Frontal cortex (tissue), 4 donors: Measurements from ENCODE around the gene RBMS3. TPM values are rescaled to one million over a fixed set of nuclear protein-coding genes. Genes with fewer than 3 reads are reported as not detected.

Experiments
- DNase-seq, 2 donors: peaks; one replicate each; pipeline ENCODE4 v3.0.0; 2012; ENCODE audit warnings: low spot score in 2 of 2
- FAIRE-seq: peaks from 2 replicates; lab custom pipeline; 2012; peaks lifted over from hg19 to GRCh38; lab: Jason Lieb, UNC
- total RNA-seq: library from RNA; depleted of rRNA; stranded (reverse); fragments of >200 nt; gene quantifications from one replicate; pipeline ENCODE4 v1.2.3, GENCODE V29; 2014
- donor health status: control.
- donor health status: control.
- donor health status: control.

The RBMS3 gene
- total RNA-seq, 1 donor from 2014 or later, result 11.4 TPM

GRCh38 chr3:29721789-29722188, 440.9 kb downstream of the RBMS3 start:
- no peak for DNase-seq
- FAIRE-seq, result no peak

GRCh38 chr3:29731050-29731449, 450.2 kb downstream of the RBMS3 start:
- DNase-seq, result no peak
- no peak for FAIRE-seq

GRCh38 chr3:29741231-29741630, 460.4 kb downstream of the RBMS3 start:
- FAIRE-seq, result no peak
- no peak for DNase-seq

DNA sequence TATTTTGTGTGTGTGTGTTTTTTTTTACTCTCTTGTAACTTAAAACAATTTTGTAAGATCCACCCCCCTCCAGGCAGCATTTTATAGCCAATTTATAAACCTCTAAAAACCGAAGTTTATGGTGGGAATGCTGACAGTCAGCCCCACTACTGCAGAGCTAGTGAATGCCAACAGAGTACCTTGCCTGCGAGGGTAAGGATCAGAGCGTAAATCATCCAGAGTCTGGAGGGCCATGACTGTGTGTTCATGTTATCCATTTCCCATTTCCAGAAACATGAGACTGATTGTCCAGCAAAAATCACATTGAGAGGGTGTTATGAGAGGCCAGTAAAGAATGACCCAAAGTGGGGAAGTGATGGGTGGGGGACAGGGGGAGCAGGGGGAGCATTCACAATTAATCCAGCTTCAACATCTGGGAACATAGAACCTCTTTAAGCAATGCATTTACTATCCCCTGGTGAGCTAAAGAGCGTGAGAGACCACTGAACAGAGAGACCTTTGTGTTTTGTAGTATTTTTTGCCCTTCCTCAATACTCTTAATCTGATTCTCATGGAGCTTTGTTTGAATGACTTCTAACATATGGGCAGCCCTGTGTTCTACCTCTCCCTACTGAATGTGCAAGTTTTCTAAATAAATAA, 464.5 kb downstream of the RBMS3 start:
- DNase-seq (no peak), FAIRE-seq (no peak)

DNA sequence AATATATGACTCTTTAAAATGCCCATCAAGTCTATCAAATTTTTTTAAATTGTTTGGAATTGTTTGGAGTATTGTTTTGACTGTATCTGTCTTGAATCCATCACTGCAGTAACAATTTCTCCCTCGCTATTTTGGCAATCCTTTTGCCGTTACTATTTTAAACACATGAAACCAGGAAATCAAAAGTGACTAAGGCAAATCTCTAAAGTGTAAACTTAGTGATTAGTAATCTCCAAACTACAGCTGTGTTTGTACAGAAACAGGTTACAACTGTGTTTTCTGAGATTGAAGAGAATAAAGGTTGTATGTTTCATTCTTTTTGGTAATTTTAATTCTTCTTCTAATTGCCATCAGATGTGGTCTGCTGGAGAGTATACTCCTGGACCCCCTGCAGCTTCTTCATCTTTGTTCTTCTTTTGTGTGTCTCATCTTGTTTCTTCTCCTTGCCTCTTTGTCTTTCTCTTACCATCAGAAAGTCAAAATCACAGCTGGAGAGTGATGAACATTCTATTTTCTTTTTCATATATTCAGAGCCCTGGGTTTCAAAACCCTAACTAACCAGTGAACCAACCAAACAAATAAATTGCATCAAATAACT, 465.4 kb downstream of the RBMS3 start:
- FAIRE-seq, result no peak
- DNase-seq, result no peak

- DNase-seq (no peak), FAIRE-seq (no peak)
These were observed 467.1 kb downstream of the RBMS3 start for GRCh38 chr3:29747991-29748390.

GRCh38 chr3:29751647-29752314, 470.9 kb downstream of the RBMS3 start:
- FAIRE-seq (no peak), DNase-seq (no peak)

DNA sequence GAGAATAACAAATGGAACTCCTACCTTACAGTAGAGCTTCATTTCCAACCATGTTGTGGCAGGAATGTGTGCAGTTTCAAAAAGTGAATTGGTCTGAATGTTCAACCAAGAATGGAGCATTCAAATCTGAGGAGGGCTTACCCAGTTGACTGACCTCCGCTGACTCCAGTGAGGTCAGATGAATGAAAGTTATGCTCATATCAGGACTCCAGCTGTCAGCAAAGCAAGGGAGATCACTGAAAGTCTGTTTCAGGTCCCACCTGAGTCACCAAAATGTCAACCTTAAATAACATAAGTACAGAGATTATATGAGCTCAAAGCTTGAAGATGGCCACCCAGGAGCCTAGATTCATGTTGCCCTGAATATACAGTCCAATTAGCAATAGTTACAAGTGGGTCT, 473.5 kb downstream of the RBMS3 start:
- DNase-seq, result no peak
- no peak for FAIRE-seq

- FAIRE-seq (no peak), DNase-seq (no peak)
These were observed 474.5 kb downstream of the RBMS3 start for GRCh38 chr3:29755416-29755815.

GRCh38 chr3:29757054-29757777, 476.3 kb downstream of the RBMS3 start:
- DNase-seq (no peak), FAIRE-seq (no peak)

DNA sequence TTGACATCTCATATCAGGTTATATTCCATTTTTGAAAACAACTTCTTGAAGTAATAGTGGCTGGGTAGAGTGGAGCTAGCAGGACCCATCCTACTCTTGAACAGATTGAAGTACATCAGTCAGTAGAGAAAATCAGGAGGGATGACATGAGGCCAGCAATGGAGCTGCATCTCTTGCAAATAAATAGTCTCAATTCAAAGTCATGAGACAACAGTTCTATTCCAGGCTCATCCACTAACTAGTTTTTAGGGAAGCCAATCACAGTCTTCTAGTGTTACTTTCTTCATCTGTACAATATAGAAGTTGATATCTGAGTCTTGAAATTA, 477.2 kb downstream of the RBMS3 start:
- no peak for FAIRE-seq

GRCh38 chr3:29758434-29759322, 477.8 kb downstream of the RBMS3 start:
- no peak for DNase-seq
- FAIRE-seq, result no peak

More for the DNA sequence above, 477.2 kb downstream of the RBMS3 start:
- DNase-seq, result no peak

DNA sequence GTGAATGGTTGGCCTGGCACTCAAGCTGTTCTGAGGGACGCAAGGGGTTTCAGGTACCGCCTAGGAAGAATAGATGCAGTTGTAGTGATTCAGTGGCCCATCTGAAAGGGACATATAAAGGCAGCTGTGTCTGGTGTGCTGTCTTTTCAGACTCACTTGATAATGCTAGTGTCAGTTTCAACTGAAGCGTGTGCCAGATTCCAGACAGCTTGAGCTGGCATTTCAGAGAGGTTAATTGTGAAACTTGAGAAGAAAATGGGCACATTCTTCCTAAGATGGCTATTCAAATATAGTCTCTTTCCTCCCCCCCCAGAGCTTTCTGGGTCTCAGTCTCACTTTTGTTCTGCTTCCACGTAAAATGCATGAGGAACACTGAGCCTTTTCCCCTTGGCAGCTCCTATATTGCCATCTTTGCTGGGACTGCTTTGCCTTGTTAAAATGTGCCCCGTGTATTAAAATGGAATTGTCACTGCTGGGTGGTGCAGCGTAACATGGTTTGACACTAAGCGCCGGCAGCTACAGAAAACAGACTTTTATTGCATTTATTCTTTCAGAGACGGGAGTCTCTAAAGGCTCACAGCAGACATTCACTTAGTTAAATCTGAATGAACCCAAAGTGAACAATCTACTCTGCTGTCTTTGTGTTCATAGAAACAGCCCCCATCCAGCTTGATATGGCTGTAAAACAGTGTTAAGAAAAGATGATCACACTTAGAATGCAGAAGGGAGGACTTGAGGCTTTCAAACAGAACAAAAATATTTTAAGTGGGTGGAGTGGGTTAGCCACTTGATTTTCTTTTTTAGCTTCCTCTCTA, 478.7 kb downstream of the RBMS3 start:
- no peak for DNase-seq
- FAIRE-seq, result no peak

GRCh38 chr3:29760226-29760685, 479.4 kb downstream of the RBMS3 start:
- DNase-seq (no peak), FAIRE-seq (no peak)

GRCh38 chr3:29761517-29761916, 480.6 kb downstream of the RBMS3 start:
- FAIRE-seq (no peak), DNase-seq (no peak)

DNA sequence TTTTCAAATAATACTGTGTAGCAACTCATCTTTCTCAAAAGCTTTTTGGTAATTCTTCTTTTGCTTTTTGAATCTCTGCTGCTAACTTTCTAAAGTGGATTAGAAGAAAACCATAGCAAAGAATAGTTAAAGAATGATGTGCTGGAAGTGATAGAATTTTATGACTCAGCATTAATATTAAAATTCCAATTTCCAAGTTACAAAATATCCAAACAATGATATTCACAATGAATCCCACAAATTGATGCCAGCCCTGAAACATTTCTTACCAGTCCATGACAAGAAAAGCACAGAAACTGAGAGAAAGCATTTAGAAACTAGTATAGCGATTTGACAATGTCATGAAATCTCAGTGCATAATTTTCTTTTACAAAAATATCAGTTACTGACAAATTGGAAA, 482.2 kb downstream of the RBMS3 start:
- DNase-seq (no peak), FAIRE-seq (no peak)

DNA sequence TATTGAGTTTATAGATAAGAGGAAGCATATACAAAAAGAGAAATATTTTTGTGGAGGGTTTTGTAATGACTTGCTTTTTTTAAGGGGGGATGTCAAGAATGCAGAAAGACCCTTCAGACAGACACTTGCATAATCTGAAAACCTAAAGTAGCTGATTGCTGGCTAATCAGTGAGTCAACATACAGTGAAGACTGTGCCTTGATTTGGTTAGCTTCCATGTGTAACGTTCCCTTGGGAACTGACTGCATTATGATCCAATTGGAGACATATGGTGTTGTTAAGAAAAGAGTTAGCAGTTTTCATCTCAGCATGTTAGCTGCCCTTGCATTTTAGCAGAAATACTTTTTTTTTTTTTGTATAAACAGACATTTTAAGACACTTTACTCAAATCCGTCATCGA, 483.2 kb downstream of the RBMS3 start:
- FAIRE-seq (no peak), DNase-seq (no peak)

DNA sequence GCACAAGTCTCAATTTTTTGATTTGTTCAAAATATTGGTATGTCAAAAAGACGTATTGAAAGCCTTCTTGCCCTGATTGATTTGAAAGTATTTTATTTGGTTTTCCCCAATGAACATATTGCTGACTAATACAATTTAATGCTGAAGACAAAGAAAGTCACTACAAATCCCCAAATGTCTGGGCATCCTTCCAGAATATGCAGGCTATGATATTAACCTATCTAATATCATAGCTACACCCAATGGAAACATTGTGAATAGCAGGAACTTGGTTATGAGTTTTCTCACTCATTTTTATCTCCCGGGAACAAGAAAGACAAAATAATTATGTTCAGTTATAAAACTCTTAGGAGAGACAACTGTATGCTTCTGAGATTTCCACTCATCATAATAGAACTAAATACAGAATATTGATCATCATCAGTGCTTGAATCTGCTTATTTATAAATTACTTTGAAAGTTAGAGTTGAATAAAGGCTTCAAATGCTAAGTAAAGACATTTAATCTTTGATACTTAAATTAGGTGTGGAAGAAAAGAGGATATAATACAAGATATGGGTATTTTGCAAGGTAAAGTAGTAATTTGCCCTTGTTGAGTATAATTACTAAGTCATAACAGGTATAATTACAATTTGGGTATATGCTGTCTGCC, 483.9 kb downstream of the RBMS3 start:
- FAIRE-seq (no peak), DNase-seq (no peak)

DNA sequence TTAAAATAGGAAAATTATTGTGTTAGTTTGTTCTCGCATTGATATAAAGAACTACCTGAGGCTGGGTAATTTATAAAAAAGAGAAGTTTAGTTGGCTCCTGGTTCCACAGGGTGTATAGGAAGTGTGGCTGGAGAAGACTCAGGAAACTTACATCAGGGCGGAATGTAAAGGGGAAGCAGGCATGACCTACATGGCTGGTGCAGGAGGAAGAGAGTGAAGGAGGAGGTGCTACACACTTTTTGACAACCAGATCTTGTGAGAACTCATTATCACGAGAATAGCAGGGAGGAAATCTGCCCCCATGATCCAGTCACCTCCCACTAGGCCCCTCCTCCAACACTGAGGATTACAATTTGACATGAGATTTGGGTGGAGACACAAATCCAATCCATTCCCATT, 490.7 kb downstream of the RBMS3 start:
- FAIRE-seq (no peak), DNase-seq (no peak)
